Hepatocyte (in vitro differentiated cells): ENCODE results near the gene MCF2L. TPM values are rescaled to one million over a fixed set of nuclear protein-coding genes. Genes with fewer than 3 reads are reported as not detected.

Experiments
- DNase-seq: peaks from one replicate; pipeline ENCODE4 v3.0.0-alpha.2; 2016; ENCODE audit warnings: low spot score
- H2AFZ ChIP-seq: fragments of 200-600 bp; sonication (generic); 2 replicates; pipeline ENCODE4 v1.6.0; 2016; ENCODE audit warnings: antibody characterized with exemption, mild to moderate bottlenecking
- H3K27ac ChIP-seq: fragments of 200-600 bp; sonication (generic); 2 replicates; pipeline ENCODE4 v1.5.1; 2016; ENCODE audit warnings: mild to moderate bottlenecking
- H3K27me3 ChIP-seq: fragments of 200-600 bp; sonication (generic); 2 replicates; pipeline ENCODE4 v1.6.1; 2016
- H3K36me3 ChIP-seq: fragments of 200-600 bp; sonication (generic); replicated peaks from 2 replicates; pipeline ENCODE4 v1.5.1; 2016; ENCODE audit warnings: low read depth; ENCODE audit not compliant: insufficient read depth
- H3K4me1 ChIP-seq: fragments of 200-600 bp; sonication (generic); 2 replicates; pipeline ENCODE4 v1.5.1; 2016; ENCODE audit warnings: mild to moderate bottlenecking, moderate library complexity; ENCODE audit not compliant: insufficient read depth
- H3K4me2 ChIP-seq: fragments of 200-600 bp; sonication (generic); 2 replicates; pipeline ENCODE4 v1.6.0; 2016
- H3K4me3 ChIP-seq: fragments of 200-600 bp; sonication (generic); 2 replicates; pipeline ENCODE4 v1.5.1; 2016; ENCODE audit warnings: mild to moderate bottlenecking
- H3K79me2 ChIP-seq: fragments of 200-600 bp; sonication (generic); 2 replicates; pipeline ENCODE4 v1.6.0; 2017; ENCODE audit warnings: mild to moderate bottlenecking
- H3K9me2 ChIP-seq: fragments of 200-600 bp; sonication (generic); replicated peaks from 2 replicates; pipeline ENCODE4 v1.6.0; 2017; ENCODE audit warnings: mild to moderate bottlenecking; ENCODE audit not compliant: insufficient read depth
- H3K9me3 ChIP-seq: fragments of 200-600 bp; sonication (generic); 2 replicates; pipeline ENCODE4 v1.5.1; 2016; ENCODE audit warnings: low read depth, mild to moderate bottlenecking
- H4K20me1 ChIP-seq: fragments of 200-600 bp; sonication (generic); 2 replicates; pipeline ENCODE4 v1.6.0; 2016; ENCODE audit warnings: mild to moderate bottlenecking; ENCODE audit not compliant: insufficient read depth, poor library complexity, severe bottlenecking
- EZH2 ChIP-seq: fragments of 200-600 bp; sonication (generic); IDR thresholded peaks from 2 replicates; pipeline ENCODE4 v1.6.1; 2016; ENCODE audit warnings: antibody characterized with exemption, mild to moderate bottlenecking, borderline replicate concordance
- EZH2phosphoT487 ChIP-seq: fragments of 200-600 bp; sonication (generic); IDR thresholded peaks from one replicate; pipeline ENCODE4 v1.6.1; 2018; ENCODE audit warnings: antibody characterized with exemption, mild to moderate bottlenecking, low read depth, moderate library complexity; ENCODE audit not compliant: unreplicated experiment, severe bottlenecking
- WGBS: methylation state at CpG from one replicate; pipeline ENCODE4 v1.1.6; 2016; ENCODE audit warnings: low lambda C conversion rate; ENCODE audit errors: missing lambda C conversion rate; 5-methylcytosine and 5-hydroxymethylcytosine counted together
- polyA plus RNA-seq: library from polyadenylated mRNA; unstranded; fragments of >200 nt; fragmentation: Nextera tagmentation; extraction: Ambion mirVana; gene quantifications from 2 replicates; pipeline ENCODE4 v1.2.1, GENCODE V29; 2016
- total RNA-seq: library from RNA; depleted of rRNA; stranded (reverse); fragments of >200 nt; gene quantifications from 2 replicates; pipeline ENCODE4 v1.2.3, GENCODE V29; 2014
- TF ChIP-seq, protein P1 (sequence below): fragments of 200-600 bp; sonication (generic); IDR thresholded peaks from 2 replicates; pipeline ENCODE4 v1.5.1; 2016; ENCODE audit warnings: antibody characterized with exemption, mild to moderate bottlenecking; ENCODE audit not compliant: poor library complexity

Gene MCF2L
- total and polyA plus RNA-seq, 2 experiments from 2014 or later = 11.1 to 22.4 TPM

DNA sequence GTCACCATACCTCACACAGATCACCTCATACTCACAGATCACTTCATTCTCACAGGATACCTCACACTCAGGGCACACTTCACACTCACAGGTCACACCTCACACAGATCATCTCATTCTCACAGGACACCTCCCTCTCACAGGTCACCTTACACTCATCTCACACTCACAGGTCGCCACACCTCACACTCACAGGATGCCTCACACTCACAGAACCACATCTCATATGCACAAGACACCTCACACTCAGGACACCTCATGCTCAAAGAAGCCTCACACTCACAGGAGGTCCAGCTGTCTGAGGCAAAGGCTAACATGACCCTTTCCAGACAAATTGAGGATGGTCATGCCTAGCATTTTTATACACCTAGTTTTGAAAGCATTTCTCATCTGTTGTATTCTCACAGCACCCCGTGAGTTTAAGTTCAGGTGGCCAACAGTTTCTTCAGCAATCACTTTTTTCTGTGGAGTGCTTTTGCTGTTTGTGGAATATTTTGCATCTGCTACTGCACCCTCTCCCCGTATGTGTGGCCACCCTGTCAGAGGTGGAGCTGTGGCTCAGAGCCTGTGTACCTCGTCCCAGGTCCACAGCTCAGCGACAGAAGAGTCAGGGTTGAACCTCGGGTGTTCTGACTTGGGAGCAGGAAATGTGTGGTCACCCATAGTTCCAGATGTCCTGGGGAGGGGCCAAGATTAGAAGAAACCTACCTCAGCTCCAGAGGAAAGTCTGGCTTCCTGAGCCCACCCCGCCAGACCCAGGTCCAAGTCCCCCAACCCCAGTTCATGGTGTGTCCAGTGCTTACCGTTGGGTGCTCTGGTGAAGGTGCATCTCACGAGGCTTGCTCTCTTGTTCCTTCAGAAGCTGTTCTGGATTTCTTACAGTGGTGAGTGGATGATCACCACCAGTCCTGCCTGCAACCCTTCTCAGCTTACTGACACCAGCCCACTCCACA, 144.2 kb downstream of the MCF2L start:
- Histone ChIP-seq H4K20me1 (no peaks in the 10 kb centered on the region), H3K27ac (no peak overlapping the region), H3K9me3 (no peaks in the 10 kb centered on the region), H3K9me2 (no peaks in the 10 kb centered on the region), H3K79me2 (no peaks in the 10 kb centered on the region), H3K4me1 (peaks cover 6% of the 10 kb centered on the region), H3K36me3 (no peaks in the 10 kb centered on the region), H3K4me3 (no peak overlapping the region), H3K4me2 (no peak overlapping the region), H2AFZ (no peak overlapping the region), H3K27me3 (peaks cover 15% of the 10 kb centered on the region)
- DNase-seq = no peak
- TF ChIP-seq, protein P1, sequence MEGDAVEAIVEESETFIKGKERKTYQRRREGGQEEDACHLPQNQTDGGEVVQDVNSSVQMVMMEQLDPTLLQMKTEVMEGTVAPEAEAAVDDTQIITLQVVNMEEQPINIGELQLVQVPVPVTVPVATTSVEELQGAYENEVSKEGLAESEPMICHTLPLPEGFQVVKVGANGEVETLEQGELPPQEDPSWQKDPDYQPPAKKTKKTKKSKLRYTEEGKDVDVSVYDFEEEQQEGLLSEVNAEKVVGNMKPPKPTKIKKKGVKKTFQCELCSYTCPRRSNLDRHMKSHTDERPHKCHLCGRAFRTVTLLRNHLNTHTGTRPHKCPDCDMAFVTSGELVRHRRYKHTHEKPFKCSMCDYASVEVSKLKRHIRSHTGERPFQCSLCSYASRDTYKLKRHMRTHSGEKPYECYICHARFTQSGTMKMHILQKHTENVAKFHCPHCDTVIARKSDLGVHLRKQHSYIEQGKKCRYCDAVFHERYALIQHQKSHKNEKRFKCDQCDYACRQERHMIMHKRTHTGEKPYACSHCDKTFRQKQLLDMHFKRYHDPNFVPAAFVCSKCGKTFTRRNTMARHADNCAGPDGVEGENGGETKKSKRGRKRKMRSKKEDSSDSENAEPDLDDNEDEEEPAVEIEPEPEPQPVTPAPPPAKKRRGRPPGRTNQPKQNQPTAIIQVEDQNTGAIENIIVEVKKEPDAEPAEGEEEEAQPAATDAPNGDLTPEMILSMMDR = no peak
- TF ChIP-seq EZH2 (no peak), EZH2phosphoT487 (no peak)
- 84% methylated on average over 9 of the region's 9 CpGs for WGBS

DNA sequence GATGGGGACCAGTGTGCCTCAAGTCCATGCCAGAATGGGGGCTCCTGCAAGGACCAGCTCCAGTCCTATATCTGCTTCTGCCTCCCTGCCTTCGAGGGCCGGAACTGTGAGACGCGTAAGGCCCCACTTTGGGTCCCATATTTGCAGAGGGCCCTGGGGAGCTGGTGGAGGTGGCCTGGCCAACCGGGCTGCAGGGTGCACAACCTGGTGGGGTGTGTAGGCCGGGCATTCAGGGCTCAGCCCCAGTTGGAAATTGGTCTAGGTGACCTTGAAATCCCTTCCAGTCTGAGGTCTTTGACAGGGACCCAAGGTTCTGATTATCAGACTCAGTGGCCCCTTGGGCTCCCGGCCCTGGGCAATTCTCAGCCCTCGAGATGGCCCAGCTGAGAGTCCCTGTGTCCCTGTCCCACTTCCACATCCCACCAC, 144.8 kb downstream of the MCF2L start:
- DNase-seq = no peak

DNA sequence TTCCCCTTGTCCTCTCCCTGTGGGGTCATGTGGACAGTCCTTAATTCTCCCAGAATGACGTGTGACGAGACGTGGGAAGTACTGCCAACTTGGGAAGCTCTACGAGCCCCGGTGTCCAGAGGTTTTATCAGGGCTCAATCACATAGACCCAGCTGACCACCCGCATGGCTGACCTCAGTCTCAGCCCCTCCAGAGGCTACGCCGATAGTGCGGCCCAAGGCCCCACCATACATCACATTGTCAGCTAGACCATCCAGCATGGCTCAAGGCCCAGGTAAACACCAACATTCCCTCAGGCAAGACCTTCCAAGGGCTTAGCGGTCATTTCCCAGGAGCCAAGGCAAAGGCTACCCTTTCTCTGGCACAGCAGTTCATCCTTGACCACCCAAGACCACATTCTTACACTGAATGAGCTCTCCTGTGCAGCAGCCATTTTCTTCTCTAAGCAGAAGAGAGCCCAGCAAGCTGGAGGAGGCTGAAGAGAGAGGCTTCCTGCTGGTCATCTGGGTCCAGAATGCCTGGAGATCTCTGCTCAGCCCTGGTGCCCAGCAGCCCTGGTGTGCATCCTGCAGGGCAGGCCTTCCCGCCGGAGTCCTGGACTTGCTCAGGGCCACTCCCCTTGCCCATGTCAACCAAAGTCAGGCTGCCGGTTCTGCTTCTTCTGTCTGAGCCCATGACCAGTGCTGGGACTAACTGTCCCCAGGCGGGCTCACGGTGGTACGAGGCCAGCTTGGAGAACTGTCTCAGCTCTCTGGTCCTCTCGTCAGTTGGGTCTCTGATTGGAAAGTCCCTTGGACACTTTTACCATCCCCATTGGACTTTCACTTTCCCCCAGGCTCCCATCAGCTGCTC, 145.7 kb downstream of the MCF2L start:
- 92% methylated on average over 17 of the region's 17 CpGs for WGBS
- Histone ChIP-seq H3K27ac (no peak overlapping the region), H3K4me2 (no peak overlapping the region), H4K20me1 (no peaks in the 10 kb centered on the region), H3K36me3 (no peaks in the 10 kb centered on the region), H3K9me3 (no peaks in the 10 kb centered on the region), H3K79me2 (no peaks in the 10 kb centered on the region), H3K9me2 (no peaks in the 10 kb centered on the region), H3K27me3 (peaks cover 10% of the 10 kb centered on the region), H3K4me1 (peaks cover 6% of the 10 kb centered on the region), H3K4me3 (no peak overlapping the region), H2AFZ (no peak overlapping the region)
- no peak for DNase-seq
- no peak for TF ChIP-seq EZH2phosphoT487

More for the DNA sequence above, 144.8 kb downstream of the MCF2L start:
- H3K79me2 ChIP-seq = no peaks in the 10 kb centered on the region
- H3K4me2 ChIP-seq = no peak overlapping the region
- H3K27ac ChIP-seq = no peak overlapping the region
- peaks cover 15% of the 10 kb centered on the region for H3K27me3 ChIP-seq
- WGBS = 97% methylated on average over 8 of the region's 8 CpGs
- no peaks in the 10 kb centered on the region for H4K20me1 ChIP-seq
- no peak overlapping the region for H3K4me3 ChIP-seq
- no peaks in the 10 kb centered on the region for H3K9me2 ChIP-seq
- H3K4me1 ChIP-seq = peaks cover 6% of the 10 kb centered on the region
- H3K36me3 ChIP-seq = no peaks in the 10 kb centered on the region
- no peaks in the 10 kb centered on the region for H3K9me3 ChIP-seq
- TF ChIP-seq, protein P1 = no peak
- no peak for TF ChIP-seq EZH2phosphoT487
- H2AFZ ChIP-seq = no peak overlapping the region
